NT2/D1 (cell line): ENCODE measurements around the gene DYTN.

Experiments used
- SUZ12 ChIP-seq: IDR thresholded peaks from 2 replicates; pipeline ENCODE4 v1.6.1; 2011; ENCODE audit not compliant: insufficient read length, insufficient read depth; ENCODE audit errors: extremely low read depth
- YY1 ChIP-seq: IDR thresholded peaks from 2 replicates; pipeline ENCODE4 v1.6.1; 2011; ENCODE audit not compliant: insufficient read length, insufficient read depth
- ZNF274 ChIP-seq: IDR thresholded peaks from 2 replicates; pipeline ENCODE4 v1.6.1; 2011; ENCODE audit warnings: mild to moderate bottlenecking, low read depth, low read length

DNA sequence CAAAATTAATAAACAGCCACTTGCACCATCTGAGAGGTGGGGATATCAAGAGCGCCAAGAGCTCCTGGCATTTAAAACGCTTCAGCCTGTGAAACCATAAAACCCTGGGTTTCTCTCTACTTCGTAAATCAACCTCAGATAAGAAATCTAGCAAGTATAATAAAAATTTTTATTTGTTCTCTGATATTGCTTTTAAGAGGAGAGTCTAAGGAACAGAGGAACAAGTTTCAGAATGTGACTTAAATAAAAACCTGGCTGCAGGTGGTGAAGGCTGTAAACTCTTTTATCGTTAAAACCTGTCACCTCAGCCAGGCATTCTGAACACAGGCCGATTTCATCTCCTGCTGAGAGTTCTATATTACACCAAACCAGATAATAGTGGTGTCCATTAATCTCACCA, 9.9 kb downstream of the DYTN start:
- no peak for TF ChIP-seq ZNF274
- TF ChIP-seq SUZ12: no peak
- TF ChIP-seq YY1: no peak
